GM19193 (cell line): ENCODE measurements around the gene MEGF6.

Experiments used
- POLR2A ChIP-seq: IDR thresholded peaks from 4 replicates; pipeline ENCODE4 v1.6.1; 2011; ENCODE audit not compliant: insufficient read depth, insufficient read length; ENCODE audit errors: extremely low read depth

The MEGF6 gene

GRCh38 chr1:3440300-3440681, 171.0 kb downstream of the MEGF6 start:
- no peak for TF ChIP-seq POLR2A
